ENCODE measurements around the gene TLCD1.
"Not testable (repeated sequence)": the region's sequence is repeated elsewhere in the genome, so short reads cannot be mapped to it uniquely, and the experiment has no call there.

The TLCD1 gene

DNA sequence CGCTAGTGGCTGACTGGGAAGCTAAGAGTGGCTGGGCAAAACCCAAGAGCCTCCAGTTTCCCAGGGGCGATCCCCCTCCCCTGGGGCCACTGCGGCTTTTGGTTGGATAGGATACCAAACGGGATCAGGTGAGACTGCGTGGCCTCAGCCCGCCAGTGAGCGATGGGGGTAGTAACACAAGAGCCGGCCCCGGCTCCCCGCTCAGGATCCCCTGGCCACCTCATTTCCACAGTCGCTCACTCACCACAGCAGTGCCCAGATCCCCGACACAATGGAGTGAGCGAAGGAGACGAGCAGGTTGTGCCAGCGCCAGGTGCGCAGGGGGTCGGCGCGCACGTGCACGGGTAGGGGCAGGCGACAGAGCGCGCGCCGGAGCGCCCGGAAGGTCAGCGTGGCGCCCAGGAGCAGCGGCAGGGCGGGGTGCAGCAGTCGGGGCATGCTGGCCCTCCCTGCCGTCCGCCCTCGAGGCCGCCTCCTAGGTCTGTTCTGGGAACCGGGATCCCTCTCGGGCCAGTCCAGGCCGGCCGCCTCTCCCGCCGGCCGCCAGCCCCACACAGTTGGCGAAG, 290 bp downstream of the TLCD1 start:
- Histone ChIP-seq H3K4me3 (ENCODE audit: low read length, poor library complexity, severe bottlenecking) (no peak overlapping the region), H3K9me3 (ENCODE audit: insufficient read depth, low read depth, low read length) (no peaks in the 10 kb centered on the region), H4K20me1 (ENCODE audit: insufficient read depth, low read length, poor library complexity, severe bottlenecking) (peaks cover 40% of the 10 kb centered on the region), H3K36me3 (ENCODE audit: insufficient read depth, low read length) (peaks cover 44% of the 10 kb centered on the region; the same call in 1 of the 2 replicates), H2AFZ (ENCODE audit: low read length) (no peak overlapping the region), H3K27me3 (ENCODE audit: insufficient read depth, low read length, poor library complexity, severe bottlenecking) (no peaks in the 10 kb centered on the region), H3K9ac (ENCODE audit: low read depth, low read length, poor library complexity, severe bottlenecking) (no peak overlapping the region), H3K79me2 (ENCODE audit: insufficient read depth, low read length) (peaks cover 29% of the 10 kb centered on the region), H3F3A (ENCODE audit: low read depth) (peaks cover 25% of the 10 kb centered on the region), H3K9me2 (replicated peaks; ENCODE audit: low read depth, low read length) (no peaks in the 10 kb centered on the region), H3K4me1 (ENCODE audit: insufficient read depth, low read length, poor library complexity, severe bottlenecking) (peaks cover 33% of the 10 kb centered on the region), H3K4me2 (ENCODE audit: low read depth, low read length, poor library complexity, severe bottlenecking) (no peak overlapping the region)
- no peak for TF ChIP-seq EZH2phosphoT487 (IDR thresholded peaks at IDR 0.05; ENCODE audit: borderline replicate concordance)
- TF ChIP-seq, protein P1, sequence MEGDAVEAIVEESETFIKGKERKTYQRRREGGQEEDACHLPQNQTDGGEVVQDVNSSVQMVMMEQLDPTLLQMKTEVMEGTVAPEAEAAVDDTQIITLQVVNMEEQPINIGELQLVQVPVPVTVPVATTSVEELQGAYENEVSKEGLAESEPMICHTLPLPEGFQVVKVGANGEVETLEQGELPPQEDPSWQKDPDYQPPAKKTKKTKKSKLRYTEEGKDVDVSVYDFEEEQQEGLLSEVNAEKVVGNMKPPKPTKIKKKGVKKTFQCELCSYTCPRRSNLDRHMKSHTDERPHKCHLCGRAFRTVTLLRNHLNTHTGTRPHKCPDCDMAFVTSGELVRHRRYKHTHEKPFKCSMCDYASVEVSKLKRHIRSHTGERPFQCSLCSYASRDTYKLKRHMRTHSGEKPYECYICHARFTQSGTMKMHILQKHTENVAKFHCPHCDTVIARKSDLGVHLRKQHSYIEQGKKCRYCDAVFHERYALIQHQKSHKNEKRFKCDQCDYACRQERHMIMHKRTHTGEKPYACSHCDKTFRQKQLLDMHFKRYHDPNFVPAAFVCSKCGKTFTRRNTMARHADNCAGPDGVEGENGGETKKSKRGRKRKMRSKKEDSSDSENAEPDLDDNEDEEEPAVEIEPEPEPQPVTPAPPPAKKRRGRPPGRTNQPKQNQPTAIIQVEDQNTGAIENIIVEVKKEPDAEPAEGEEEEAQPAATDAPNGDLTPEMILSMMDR (conservative IDR thresholded peaks at IDR 0.05; ENCODE audit: low read length): no peak

DNA sequence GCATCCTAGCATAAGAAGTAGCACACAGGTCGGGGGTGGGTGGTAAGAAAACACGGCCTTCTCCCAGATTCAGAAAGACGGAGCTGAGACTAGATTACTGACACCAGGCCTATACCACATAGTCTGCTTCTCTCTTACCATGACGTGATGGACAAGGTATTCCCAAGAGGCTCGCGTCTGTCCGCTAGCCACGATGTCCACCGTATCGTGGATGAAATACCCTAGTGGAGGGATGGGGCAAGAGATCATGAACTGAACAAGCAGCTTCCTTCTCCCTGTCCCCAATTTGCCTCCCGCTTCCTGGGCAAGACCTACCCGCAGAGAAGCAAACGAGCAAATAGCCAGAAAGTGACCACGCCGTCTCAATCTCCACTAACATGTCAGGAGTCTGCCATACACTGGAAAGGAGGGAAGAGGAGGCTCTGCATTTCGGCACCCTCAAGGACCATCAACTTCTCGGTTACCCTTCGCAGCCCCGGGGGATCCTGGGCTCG, 820 bp downstream of the TLCD1 start:
- H3K79me2 ChIP-seq (ENCODE audit: insufficient read depth, low read length): peaks cover 34% of the 10 kb centered on the region
- no peak overlapping the region for H3K4me3 ChIP-seq (ENCODE audit: low read length, poor library complexity, severe bottlenecking)
- H3K4me2 ChIP-seq (ENCODE audit: low read depth, low read length, poor library complexity, severe bottlenecking): no peak overlapping the region
- H3K4me1 ChIP-seq (ENCODE audit: insufficient read depth, low read length, poor library complexity, severe bottlenecking): peaks cover 33% of the 10 kb centered on the region
- H3K27me3 ChIP-seq (ENCODE audit: insufficient read depth, low read length, poor library complexity, severe bottlenecking): peaks cover 4% of the 10 kb centered on the region
- H3K9ac ChIP-seq (ENCODE audit: low read depth, low read length, poor library complexity, severe bottlenecking): no peak overlapping the region
- peaks cover 45% of the 10 kb centered on the region for H4K20me1 ChIP-seq (ENCODE audit: insufficient read depth, low read length, poor library complexity, severe bottlenecking)
- H3K9me3 ChIP-seq (ENCODE audit: insufficient read depth, low read depth, low read length): no peaks in the 10 kb centered on the region
- TF ChIP-seq, protein P1 (conservative IDR thresholded peaks at IDR 0.05; ENCODE audit: low read length): no peak
- TF ChIP-seq EZH2phosphoT487 (IDR thresholded peaks at IDR 0.05; ENCODE audit: borderline replicate concordance): no peak
- H2AFZ ChIP-seq (ENCODE audit: low read length): no peak overlapping the region
- no peaks in the 10 kb centered on the region for H3K9me2 ChIP-seq (replicated peaks; ENCODE audit: low read depth, low read length)
- H3K36me3 ChIP-seq (ENCODE audit: insufficient read depth, low read length): peaks cover 47% of the 10 kb centered on the region; the same call in 1 of the 2 replicates
- peaks cover 25% of the 10 kb centered on the region for H3F3A ChIP-seq (ENCODE audit: low read depth)

DNA sequence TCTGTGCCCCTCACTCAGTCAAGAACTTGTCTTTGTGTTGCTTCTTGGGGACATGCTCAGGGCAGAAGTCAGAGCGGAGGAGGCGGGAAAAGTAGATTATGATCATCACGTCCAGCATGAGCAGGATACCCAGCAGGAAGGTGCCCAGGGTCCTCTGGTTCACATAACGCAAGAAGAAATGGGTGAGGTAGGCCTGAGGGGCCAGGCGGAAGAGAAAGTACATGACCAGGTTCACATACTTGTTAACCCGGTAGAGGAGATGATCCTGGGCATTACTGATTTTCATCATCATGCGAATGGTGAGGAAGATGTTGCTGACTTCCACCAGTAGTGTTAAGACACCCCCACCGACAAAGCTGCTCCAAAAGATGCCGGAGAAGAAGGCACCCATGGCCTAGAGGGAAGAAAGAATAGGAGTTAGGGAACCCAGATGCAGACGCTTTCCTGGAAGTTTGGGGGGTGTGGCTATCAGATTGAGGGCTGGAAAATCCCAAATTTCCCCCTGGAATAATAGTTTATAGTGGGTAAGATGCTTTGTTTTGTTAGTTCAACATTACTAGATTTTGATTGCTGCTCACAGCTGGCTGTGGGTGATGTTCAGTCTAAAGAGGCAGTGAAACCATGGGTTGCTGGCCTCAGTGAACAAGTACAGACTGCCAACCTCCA, 1.4 kb downstream of the TLCD1 start:
- no peak overlapping the region for H3K4me2 ChIP-seq (ENCODE audit: low read depth, low read length, poor library complexity, severe bottlenecking)
- peaks cover 47% of the 10 kb centered on the region; the same call in 1 of the 2 replicates for H3K36me3 ChIP-seq (ENCODE audit: insufficient read depth, low read length)
- H3K4me3 ChIP-seq (ENCODE audit: low read length, poor library complexity, severe bottlenecking): no peak overlapping the region
- H3K79me2 ChIP-seq (ENCODE audit: insufficient read depth, low read length): peaks cover 39% of the 10 kb centered on the region
- TF ChIP-seq, protein P1 (conservative IDR thresholded peaks at IDR 0.05; ENCODE audit: low read length): no peak
- no peak for TF ChIP-seq EZH2phosphoT487 (IDR thresholded peaks at IDR 0.05; ENCODE audit: borderline replicate concordance)
- H3K9me2 ChIP-seq (replicated peaks; ENCODE audit: low read depth, low read length): no peaks in the 10 kb centered on the region
- peaks cover 48% of the 10 kb centered on the region for H4K20me1 ChIP-seq (ENCODE audit: insufficient read depth, low read length, poor library complexity, severe bottlenecking)
- no peaks in the 10 kb centered on the region for H3K9me3 ChIP-seq (ENCODE audit: insufficient read depth, low read depth, low read length)
- peaks cover 6% of the 10 kb centered on the region for H3K27me3 ChIP-seq (ENCODE audit: insufficient read depth, low read length, poor library complexity, severe bottlenecking)
- peaks cover 33% of the 10 kb centered on the region for H3K4me1 ChIP-seq (ENCODE audit: insufficient read depth, low read length, poor library complexity, severe bottlenecking)
- H3K9ac ChIP-seq (ENCODE audit: low read depth, low read length, poor library complexity, severe bottlenecking): no peak overlapping the region
- H2AFZ ChIP-seq (ENCODE audit: low read length): no peak overlapping the region
- peaks cover 25% of the 10 kb centered on the region for H3F3A ChIP-seq (ENCODE audit: low read depth)

GRCh38 chr17:28723836-28724499, 2.1 kb downstream of the TLCD1 start:
- H3K9ac ChIP-seq (ENCODE audit: low read depth, low read length, poor library complexity, severe bottlenecking); H3K4me3 ChIP-seq (ENCODE audit: low read length, poor library complexity, severe bottlenecking); H3K9me3 ChIP-seq (ENCODE audit: insufficient read depth, low read depth, low read length); H2AFZ ChIP-seq (ENCODE audit: low read length); H3K9me2 ChIP-seq (replicated peaks; ENCODE audit: low read depth, low read length); H3K27me3 ChIP-seq (ENCODE audit: insufficient read depth, low read length, poor library complexity, severe bottlenecking); H3K4me2 ChIP-seq (ENCODE audit: low read depth, low read length, poor library complexity, severe bottlenecking): not testable (repeated sequence)
- Histone ChIP-seq H3K36me3 (ENCODE audit: insufficient read depth, low read length) (peaks cover 47% of the 10 kb centered on the region; the same call in 1 of the 2 replicates), H3K79me2 (ENCODE audit: insufficient read depth, low read length) (peaks cover 39% of the 10 kb centered on the region), H4K20me1 (ENCODE audit: insufficient read depth, low read length, poor library complexity, severe bottlenecking) (peaks cover 48% of the 10 kb centered on the region), H3K4me1 (ENCODE audit: insufficient read depth, low read length, poor library complexity, severe bottlenecking) (peaks cover 30% of the 10 kb centered on the region), H3F3A (ENCODE audit: low read depth) (peaks cover 25% of the 10 kb centered on the region)

All from Loucy (cell line).